Skin epidermis (tissue), 12 donors: ENCODE data around the gene DLGAP1.

Experiments used
- H3K27ac ChIP-seq, 21 experiments: fragments of 200-600 bp; sonication (generic) in 11 of 21; one replicate each; pipeline ENCODE4 v1.5.0; 2020; ENCODE audit warnings: mild to moderate bottlenecking in 3 of 21, inconsistent platforms in 2 of 21, moderate library complexity in 2 of 21
- H3K4me3 ChIP-seq, 7 experiments: fragments of 200-600 bp; sonication (generic) in 2 of 7; one replicate each; pipeline ENCODE4 v1.5.0; 2020; ENCODE audit warnings: inconsistent platforms in 2 of 7, mild to moderate bottlenecking in 2 of 7, moderate library complexity in 1 of 7

DLGAP1 gene

GRCh38 chr18:3814816-3815215 is 640.3 kb downstream of the DLGAP1 start:
- Histone ChIP-seq H3K4me3 (no peak overlapping the region), H3K27ac (no peak overlapping the region)

- H3K27ac ChIP-seq, result no peak overlapping the region
- no peak overlapping the region for H3K4me3 ChIP-seq
These were observed 644.8 kb downstream of the DLGAP1 start for GRCh38 chr18:3810296-3810695.

GRCh38 chr18:3808985-3809780 is 645.9 kb downstream of the DLGAP1 start:
- no peak overlapping the region for H3K27ac ChIP-seq

GRCh38 chr18:3806656-3807055 is 648.5 kb downstream of the DLGAP1 start:
- H3K27ac ChIP-seq, result no peak overlapping the region
- H3K4me3 ChIP-seq, result no peak overlapping the region

More at GRCh38 chr18:3808985-3809780, 645.9 kb downstream of the DLGAP1 start:
- H3K4me3 ChIP-seq, result no peak overlapping the region

GRCh38 chr18:3804336-3804735 is 650.8 kb downstream of the DLGAP1 start:
- Histone ChIP-seq H3K4me3 (no peak overlapping the region), H3K27ac (no peak overlapping the region)

GRCh38 chr18:3803350-3803749 is 651.8 kb downstream of the DLGAP1 start:
- Histone ChIP-seq H3K4me3 (no peak overlapping the region), H3K27ac (no peak overlapping the region)

- H3K4me3 ChIP-seq, result no peak overlapping the region
- H3K27ac ChIP-seq, result no peak overlapping the region
These were observed 655.6 kb downstream of the DLGAP1 start for GRCh38 chr18:3799515-3799914.

- Histone ChIP-seq H3K27ac (no peak overlapping the region), H3K4me3 (no peak overlapping the region)
These were observed 657.1 kb downstream of the DLGAP1 start for GRCh38 chr18:3798032-3798431.

- H3K27ac ChIP-seq, result no peak overlapping the region
- H3K4me3 ChIP-seq, result no peak overlapping the region
These were observed 658.7 kb downstream of the DLGAP1 start for GRCh38 chr18:3796434-3796833.

- Histone ChIP-seq H3K27ac (no peak overlapping the region), H3K4me3 (no peak overlapping the region)
These were observed 660.4 kb downstream of the DLGAP1 start for GRCh38 chr18:3794537-3795348.

- H3K27ac ChIP-seq, result no peak overlapping the region
- no peak overlapping the region for H3K4me3 ChIP-seq
These were observed 661.6 kb downstream of the DLGAP1 start for GRCh38 chr18:3793545-3793944.

GRCh38 chr18:3793111-3793510 is 662.0 kb downstream of the DLGAP1 start:
- no peak overlapping the region for H3K27ac ChIP-seq
- H3K4me3 ChIP-seq, result no peak overlapping the region

GRCh38 chr18:3792711-3793110 is 662.4 kb downstream of the DLGAP1 start:
- Histone ChIP-seq H3K27ac (no peak overlapping the region), H3K4me3 (no peak overlapping the region)

- no peak overlapping the region for H3K4me3 ChIP-seq
- no peak overlapping the region for H3K27ac ChIP-seq
These were observed 663.9 kb downstream of the DLGAP1 start for GRCh38 chr18:3791238-3791637.

- no peak overlapping the region for H3K4me3 ChIP-seq
- H3K27ac ChIP-seq, result no peak overlapping the region
These were observed 664.4 kb downstream of the DLGAP1 start for GRCh38 chr18:3790703-3791102.

GRCh38 chr18:3789525-3789924 is 665.6 kb downstream of the DLGAP1 start:
- H3K27ac ChIP-seq, result no peak overlapping the region
- no peak overlapping the region for H3K4me3 ChIP-seq

GRCh38 chr18:3784949-3785348 is 670.2 kb downstream of the DLGAP1 start:
- Histone ChIP-seq H3K27ac (no peak overlapping the region), H3K4me3 (no peak overlapping the region)

- Histone ChIP-seq H3K4me3 (no peak overlapping the region), H3K27ac (no peak overlapping the region)
These were observed 672.2 kb downstream of the DLGAP1 start for GRCh38 chr18:3782901-3783300.

GRCh38 chr18:3777719-3778118 is 677.4 kb downstream of the DLGAP1 start:
- no peak overlapping the region for H3K27ac ChIP-seq
- H3K4me3 ChIP-seq, result no peak overlapping the region

GRCh38 chr18:3777122-3777521 is 678.0 kb downstream of the DLGAP1 start:
- Histone ChIP-seq H3K4me3 (no peak overlapping the region), H3K27ac (no peak overlapping the region)

- Histone ChIP-seq H3K27ac (no peak overlapping the region), H3K4me3 (no peak overlapping the region)
These were observed 679.1 kb downstream of the DLGAP1 start for GRCh38 chr18:3775996-3776395.
